ENCODE results near the gene HOXA3.

DNA sequence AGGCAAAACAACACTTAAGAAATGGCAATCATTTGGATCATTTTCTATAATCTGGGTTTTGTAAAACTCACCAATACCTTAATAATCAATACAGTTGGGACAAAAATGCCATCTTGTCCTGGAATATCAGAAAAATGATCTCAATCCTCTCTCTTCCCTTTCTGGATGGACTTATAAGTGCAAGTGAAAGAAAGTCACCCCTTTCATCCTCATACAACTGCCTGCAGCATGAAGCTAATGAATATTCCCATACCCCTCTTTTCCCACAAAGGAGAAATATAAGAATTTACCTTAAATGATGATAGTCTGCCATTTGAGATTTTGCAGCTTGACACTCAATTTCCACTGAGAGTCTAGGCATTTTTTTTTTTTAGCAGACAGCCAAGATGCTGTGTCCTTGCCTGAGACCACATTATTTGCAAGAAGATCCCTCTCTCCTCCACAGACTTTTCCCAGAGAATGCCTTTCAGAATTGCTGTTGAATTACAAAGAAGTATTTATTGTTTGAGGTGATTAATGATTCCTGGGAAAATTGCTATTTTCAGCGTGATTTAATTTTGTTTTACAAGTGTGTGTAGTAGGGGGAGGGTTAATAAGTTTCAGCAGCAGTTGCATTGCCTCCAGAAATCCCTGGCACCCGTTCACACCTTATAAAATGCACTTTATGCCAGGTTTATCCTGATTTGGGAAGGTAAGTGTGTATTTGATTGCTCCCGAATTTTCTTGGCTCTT is 25.6 kb downstream of the HOXA3 start:
- TF ChIP-seq, protein P1, sequence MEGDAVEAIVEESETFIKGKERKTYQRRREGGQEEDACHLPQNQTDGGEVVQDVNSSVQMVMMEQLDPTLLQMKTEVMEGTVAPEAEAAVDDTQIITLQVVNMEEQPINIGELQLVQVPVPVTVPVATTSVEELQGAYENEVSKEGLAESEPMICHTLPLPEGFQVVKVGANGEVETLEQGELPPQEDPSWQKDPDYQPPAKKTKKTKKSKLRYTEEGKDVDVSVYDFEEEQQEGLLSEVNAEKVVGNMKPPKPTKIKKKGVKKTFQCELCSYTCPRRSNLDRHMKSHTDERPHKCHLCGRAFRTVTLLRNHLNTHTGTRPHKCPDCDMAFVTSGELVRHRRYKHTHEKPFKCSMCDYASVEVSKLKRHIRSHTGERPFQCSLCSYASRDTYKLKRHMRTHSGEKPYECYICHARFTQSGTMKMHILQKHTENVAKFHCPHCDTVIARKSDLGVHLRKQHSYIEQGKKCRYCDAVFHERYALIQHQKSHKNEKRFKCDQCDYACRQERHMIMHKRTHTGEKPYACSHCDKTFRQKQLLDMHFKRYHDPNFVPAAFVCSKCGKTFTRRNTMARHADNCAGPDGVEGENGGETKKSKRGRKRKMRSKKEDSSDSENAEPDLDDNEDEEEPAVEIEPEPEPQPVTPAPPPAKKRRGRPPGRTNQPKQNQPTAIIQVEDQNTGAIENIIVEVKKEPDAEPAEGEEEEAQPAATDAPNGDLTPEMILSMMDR (IDR thresholded peaks at IDR 0.05), result no peak
- TF ChIP-seq POLR2AphosphoS5 (IDR thresholded peaks at IDR 0.05), result no peak

Measured in breast epithelium (tissue), 3 donors.